HepG2 (cell line): ENCODE data around the gene TTC32. TPM values are rescaled to one million over a fixed set of nuclear protein-coding genes. Genes with fewer than 3 reads are reported as not detected.

Source experiments
- HES4 ChIP-seq: sonication (generic); formaldehyde crosslinking; IDR thresholded peaks from 2 replicates; pipeline ENCODE4 v1.9.0; 2021; ENCODE audit warnings: mild to moderate bottlenecking, missing genetic modification reagents, borderline replicate concordance
- HIVEP1 ChIP-seq: sonication (generic); formaldehyde crosslinking; IDR thresholded peaks from 2 replicates; pipeline ENCODE4 v1.4.0; 2020; ENCODE audit warnings: mild to moderate bottlenecking, missing genetic modification reagents
- PHF20 ChIP-seq: sonication (generic); formaldehyde crosslinking; IDR thresholded peaks from 2 replicates; pipeline ENCODE4 v1.5.0; 2020; ENCODE audit warnings: mild to moderate bottlenecking, missing genetic modification reagents
- ZMYM2 ChIP-seq: sonication (generic); formaldehyde crosslinking; IDR thresholded peaks from 2 replicates; pipeline ENCODE4 v1.8.0; 2022; ENCODE audit warnings: mild to moderate bottlenecking, missing genetic modification reagents
- ZNF136 ChIP-seq: sonication (generic); formaldehyde crosslinking; IDR thresholded peaks from 2 replicates; pipeline ENCODE4 v1.8.1; 2022; ENCODE audit warnings: low read depth, mild to moderate bottlenecking, moderate library complexity, missing genetic modification reagents
- ZNF569 ChIP-seq: sonication (generic); formaldehyde crosslinking; IDR thresholded peaks from 2 replicates; pipeline ENCODE4 v1.5.0; 2020; ENCODE audit warnings: mild to moderate bottlenecking, missing genetic modification reagents, moderate library complexity, borderline replicate concordance
- ZNF615 ChIP-seq: sonication (generic); formaldehyde crosslinking; IDR thresholded peaks from 2 replicates; pipeline ENCODE4 v1.5.0; 2020; ENCODE audit warnings: mild to moderate bottlenecking, missing genetic modification reagents, borderline replicate concordance
- polyA plus RNA-seq, 8 experiments: library from polyadenylated mRNA; depleted of rRNA in 3 of 8; stranded (reverse) in 7 of 8; unstranded in 1 of 8; fragments of >200 nt; fragmentation: Illumina TruSeq in 4 of 8; extraction: Trizol in 4 of 8; gene quantifications; 2 replicates each; pipeline versions ENCODE4 v1.2.1 to v1.2.3, GENCODE V29; 2011 to 2016; ENCODE audit warnings: low read depth in 4 of 8, missing spikeins in 1 of 8, mixed read lengths in 1 of 8; ENCODE audit not compliant: insufficient read depth in 1 of 8
- total RNA-seq, 5 experiments: library from RNA; depleted of rRNA; stranded (reverse); fragments of >200 nt; fragmentation: Illumina TruSeq; extraction: Trizol; gene quantifications; 2 replicates each; pipeline ENCODE4 v1.2.3, GENCODE V29; 2016; ENCODE audit warnings: low read depth in 1 of 5
- TF ChIP-seq, protein P1 (sequence below): sonication (generic); formaldehyde crosslinking; IDR thresholded peaks from 2 replicates; pipeline ENCODE4 v1.5.0; 2020; ENCODE audit warnings: mild to moderate bottlenecking, missing genetic modification reagents
- TF ChIP-seq, protein P2 (sequence below): sonication (generic); formaldehyde crosslinking; IDR thresholded peaks from 2 replicates; pipeline ENCODE4 v1.4.0; 2020; ENCODE audit warnings: missing genetic modification reagents

TTC32 gene
- total and polyA plus RNA-seq, 2 of the 13 experiments (the other 11 are each of a cell fraction or from before 2014, with no cell fraction given), result 21.6 to 38.3 TPM

DNA sequence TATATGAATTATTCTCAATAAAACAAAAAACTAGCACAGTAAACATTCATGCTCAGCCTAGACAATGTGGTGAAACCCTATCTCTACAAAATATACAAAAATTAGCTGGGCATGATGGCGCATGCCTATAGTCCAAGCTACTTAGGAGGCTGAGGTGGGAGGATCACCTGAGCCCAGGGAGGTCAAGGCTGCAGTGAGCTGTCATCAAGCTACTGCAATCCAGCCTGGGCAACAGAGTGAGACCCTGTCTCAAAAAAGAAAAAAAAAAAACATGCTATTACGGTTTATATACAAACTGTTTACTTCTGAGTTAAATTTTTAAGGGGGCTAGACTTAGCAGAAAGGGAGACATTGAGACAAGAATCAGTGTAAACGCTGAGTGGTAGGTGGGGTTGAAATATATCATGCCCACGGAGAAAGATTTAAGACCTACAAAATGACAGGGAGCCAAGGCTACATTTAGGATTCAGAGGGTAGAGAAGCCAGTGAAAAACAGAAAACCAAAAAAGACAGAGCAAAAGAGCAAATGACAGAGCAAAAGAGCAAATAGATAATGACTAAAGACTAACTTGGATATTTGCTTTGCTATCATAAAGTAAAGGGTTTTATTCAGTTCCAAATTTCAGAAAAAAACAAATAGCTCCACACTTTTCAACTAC, 7.5 kb downstream of the TTC32 start (continued):
- no peak for TF ChIP-seq ZNF569
- no peak for TF ChIP-seq HES4
- TF ChIP-seq PHF20 (CRISPR knock-in tag), result no peak
- TF ChIP-seq ZNF136 (CRISPR knock-in tag), result 0 out of 2 replicates have a peak, but pooled peaks have one; percentile 27
- no peak for TF ChIP-seq HIVEP1 (CRISPR knock-in tag)
- TF ChIP-seq, protein P1, sequence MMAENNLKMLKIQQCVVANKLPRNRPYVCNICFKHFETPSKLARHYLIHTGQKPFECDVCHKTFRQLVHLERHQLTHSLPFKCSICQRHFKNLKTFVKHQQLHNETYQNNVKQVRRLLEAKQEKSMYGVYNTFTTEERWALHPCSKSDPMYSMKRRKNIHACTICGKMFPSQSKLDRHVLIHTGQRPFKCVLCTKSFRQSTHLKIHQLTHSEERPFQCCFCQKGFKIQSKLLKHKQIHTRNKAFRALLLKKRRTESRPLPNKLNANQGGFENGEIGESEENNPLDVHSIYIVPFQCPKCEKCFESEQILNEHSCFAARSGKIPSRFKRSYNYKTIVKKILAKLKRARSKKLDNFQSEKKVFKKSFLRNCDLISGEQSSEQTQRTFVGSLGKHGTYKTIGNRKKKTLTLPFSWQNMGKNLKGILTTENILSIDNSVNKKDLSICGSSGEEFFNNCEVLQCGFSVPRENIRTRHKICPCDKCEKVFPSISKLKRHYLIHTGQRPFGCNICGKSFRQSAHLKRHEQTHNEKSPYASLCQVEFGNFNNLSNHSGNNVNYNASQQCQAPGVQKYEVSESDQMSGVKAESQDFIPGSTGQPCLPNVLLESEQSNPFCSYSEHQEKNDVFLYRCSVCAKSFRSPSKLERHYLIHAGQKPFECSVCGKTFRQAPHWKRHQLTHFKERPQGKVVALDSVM (CRISPR knock-in tag), result peak; percentile 99
- TF ChIP-seq, protein P2, sequence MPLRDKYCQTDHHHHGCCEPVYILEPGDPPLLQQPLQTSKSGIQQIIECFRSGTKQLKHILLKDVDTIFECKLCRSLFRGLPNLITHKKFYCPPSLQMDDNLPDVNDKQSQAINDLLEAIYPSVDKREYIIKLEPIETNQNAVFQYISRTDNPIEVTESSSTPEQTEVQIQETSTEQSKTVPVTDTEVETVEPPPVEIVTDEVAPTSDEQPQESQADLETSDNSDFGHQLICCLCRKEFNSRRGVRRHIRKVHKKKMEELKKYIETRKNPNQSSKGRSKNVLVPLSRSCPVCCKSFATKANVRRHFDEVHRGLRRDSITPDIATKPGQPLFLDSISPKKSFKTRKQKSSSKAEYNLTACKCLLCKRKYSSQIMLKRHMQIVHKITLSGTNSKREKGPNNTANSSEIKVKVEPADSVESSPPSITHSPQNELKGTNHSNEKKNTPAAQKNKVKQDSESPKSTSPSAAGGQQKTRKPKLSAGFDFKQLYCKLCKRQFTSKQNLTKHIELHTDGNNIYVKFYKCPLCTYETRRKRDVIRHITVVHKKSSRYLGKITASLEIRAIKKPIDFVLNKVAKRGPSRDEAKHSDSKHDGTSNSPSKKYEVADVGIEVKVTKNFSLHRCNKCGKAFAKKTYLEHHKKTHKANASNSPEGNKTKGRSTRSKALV, result peak; percentile 24; the same call in 1 of the 2 replicates
- no peak for TF ChIP-seq ZNF615 (CRISPR knock-in tag)
- TF ChIP-seq ZMYM2, result peak; percentile 63; the same call in 1 of the 2 replicates
